Activated CD4-positive, alpha-beta T cell treated with anti-CD3 and anti-CD28 coated beads, Interleukin-2, amount 10 ng/mL, durations not matched to agents 24 days and 14 days (primary cell): ENCODE results near the gene CMTM3. TPM values are rescaled to one million over a fixed set of nuclear protein-coding genes. Genes with fewer than 3 reads are reported as not detected.
"Not testable (repeated sequence)": the region's sequence is repeated elsewhere in the genome, so short reads cannot be mapped to it uniquely, and the experiment has no call there.

Experiments used
- DNase-seq: peaks from one replicate; pipeline ENCODE4 v3.0.0; 2022
- H3K27ac Mint-ChIP-seq: one replicate; pipeline ENCODE4 v1.8.0; 2022; ENCODE audit warnings: mild to moderate bottlenecking, mixed read lengths
- H3K27me3 Mint-ChIP-seq: one replicate; pipeline ENCODE4 v1.8.0; 2022; ENCODE audit warnings: mixed read lengths
- H3K36me3 Mint-ChIP-seq: one replicate; pipeline ENCODE4 v1.8.0; 2022; ENCODE audit warnings: low read depth, mild to moderate bottlenecking, mixed read lengths
- H3K4me1 Mint-ChIP-seq: one replicate; pipeline ENCODE4 v1.8.0; 2021; ENCODE audit warnings: mixed read lengths
- H3K4me3 Mint-ChIP-seq: one replicate; pipeline ENCODE4 v1.8.0; 2022; ENCODE audit warnings: mild to moderate bottlenecking, moderate library complexity, mixed read lengths
- H3K9me3 Mint-ChIP-seq: one replicate; pipeline ENCODE4 v1.8.0; 2021; ENCODE audit warnings: mixed read lengths
- intact Hi-C: fragments of 100-400 bp; cut with micrococcal nuclease; formaldehyde crosslinking; loops from one replicate; pipeline ENCODE4 v1.15.1; 2023
- total RNA-seq: library from RNA; stranded (reverse); gene quantifications from 2 replicates; pipeline ENCODE4 v1.2.3, GENCODE V29; 2022

The CMTM3 gene
- total RNA-seq, 1 donor from 2014 or later: 100 TPM

DNA sequence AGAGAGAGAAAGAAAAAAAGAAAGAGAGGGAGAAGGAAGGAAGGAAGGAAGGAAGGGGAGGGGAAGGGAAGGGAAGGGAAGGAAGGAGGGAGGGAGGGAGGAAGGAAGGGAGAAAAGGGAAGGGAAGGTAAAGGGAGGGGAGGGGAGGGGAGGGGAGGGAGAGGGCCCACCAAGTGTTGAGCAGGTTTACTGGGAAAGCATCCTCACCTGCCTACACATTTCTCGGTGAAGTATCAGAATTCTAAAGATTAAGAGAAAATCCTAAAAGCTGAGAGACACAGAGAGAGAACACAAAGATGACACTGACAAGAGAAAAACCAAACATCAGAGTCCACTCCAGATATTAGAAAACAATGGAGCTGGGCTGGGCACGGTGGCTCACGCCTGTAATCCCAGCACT lies 12.3 kb upstream of the CMTM3 start:
- no peak for DNase-seq

DNA sequence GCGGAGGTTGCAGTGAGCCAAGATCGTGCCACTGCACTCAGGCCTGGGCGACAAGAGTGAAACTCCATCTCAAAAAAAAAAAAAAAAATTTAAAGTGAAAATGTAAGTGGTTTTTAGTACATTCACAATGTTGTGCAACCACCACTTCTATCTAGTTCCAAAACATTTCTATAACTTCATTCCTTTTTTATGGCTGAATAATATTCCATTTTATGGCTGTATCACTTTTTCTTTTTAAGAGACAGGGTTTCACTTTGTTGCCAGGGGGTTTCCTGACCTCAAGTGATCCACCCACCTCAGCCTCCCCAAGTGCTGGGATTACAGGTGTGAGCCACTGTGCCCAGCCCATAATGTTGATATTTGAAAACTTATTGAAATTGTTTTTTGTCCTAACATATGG lies 11.7 kb upstream of the CMTM3 start:
- Mint-ChIP-seq H3K36me3 (no peaks in the 10 kb centered on the region), H3K4me3 (no peak overlapping the region), H3K27ac (no peak overlapping the region), H3K4me1 (peaks cover 35% of the 10 kb centered on the region), H3K27me3 (no peaks in the 10 kb centered on the region), H3K9me3 (no peaks in the 10 kb centered on the region)
- no peak for DNase-seq
- intact Hi-C loops: no loop called here

More for the DNA sequence above, 12.3 kb upstream of the CMTM3 start:
- Mint-ChIP-seq H3K4me1 (peaks cover 37% of the 10 kb centered on the region), H3K27ac (no peak overlapping the region), H3K36me3 (no peaks in the 10 kb centered on the region), H3K27me3 (no peaks in the 10 kb centered on the region), H3K4me3 (no peak overlapping the region), H3K9me3 (no peaks in the 10 kb centered on the region)
- intact Hi-C loops: no loop called here

DNA sequence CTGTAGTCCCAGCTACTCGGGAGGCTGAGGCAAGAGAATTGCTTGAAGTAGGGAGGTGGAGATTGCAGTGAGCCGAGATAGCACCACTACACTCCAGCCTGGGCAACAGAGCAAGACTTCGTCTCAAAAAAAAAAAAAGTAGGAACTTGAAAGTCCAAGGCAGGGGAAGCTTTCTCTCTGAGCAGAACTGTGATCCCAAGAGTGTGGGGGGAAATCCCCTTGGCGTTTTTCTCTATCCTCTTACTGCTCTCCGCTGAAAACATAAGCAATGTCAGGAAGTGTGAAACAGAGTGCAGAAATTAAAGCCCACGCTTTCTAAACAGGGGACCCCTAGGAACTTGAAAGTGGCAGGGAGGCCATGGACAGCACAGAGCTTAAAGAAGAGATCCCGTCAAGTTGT lies 9.8 kb upstream of the CMTM3 start:
- H3K27ac Mint-ChIP-seq: peak overlapping the region; percentile 49
- H3K4me3 Mint-ChIP-seq: no peak overlapping the region
- peaks cover 37% of the 10 kb centered on the region for H3K4me1 Mint-ChIP-seq
- no peaks in the 10 kb centered on the region for H3K36me3 Mint-ChIP-seq
- intact Hi-C loops: no loop called here
- no peaks in the 10 kb centered on the region for H3K9me3 Mint-ChIP-seq
- H3K27me3 Mint-ChIP-seq: no peaks in the 10 kb centered on the region
- DNase-seq: no peak

DNA sequence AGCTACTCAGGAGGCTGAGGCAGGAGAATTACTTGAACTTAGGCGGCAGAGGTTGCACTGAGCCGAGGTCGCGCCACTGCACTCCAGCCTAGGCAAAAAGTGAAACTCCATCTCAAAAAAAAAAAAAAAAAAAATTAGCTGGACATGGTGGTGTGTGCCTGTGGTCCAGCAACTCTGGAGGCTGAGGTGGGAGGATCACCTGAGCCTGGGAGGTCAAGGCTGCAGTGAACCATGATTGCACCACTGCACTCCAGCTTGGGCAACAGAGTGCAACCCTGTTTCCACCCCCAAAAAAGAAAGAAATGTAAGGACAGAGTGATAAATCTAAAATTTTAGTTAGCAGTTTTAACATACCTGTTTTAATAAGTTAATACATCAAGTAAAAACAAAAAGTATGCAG lies 7.9 kb upstream of the CMTM3 start:
- H3K36me3 Mint-ChIP-seq, H3K27me3 Mint-ChIP-seq, H3K9me3 Mint-ChIP-seq, H3K4me3 Mint-ChIP-seq, DNase-seq, intact Hi-C loops: not testable (repeated sequence)
- H3K4me1 Mint-ChIP-seq: peaks cover 34% of the 10 kb centered on the region
- H3K27ac Mint-ChIP-seq: peak overlapping the region; percentile 80

DNA sequence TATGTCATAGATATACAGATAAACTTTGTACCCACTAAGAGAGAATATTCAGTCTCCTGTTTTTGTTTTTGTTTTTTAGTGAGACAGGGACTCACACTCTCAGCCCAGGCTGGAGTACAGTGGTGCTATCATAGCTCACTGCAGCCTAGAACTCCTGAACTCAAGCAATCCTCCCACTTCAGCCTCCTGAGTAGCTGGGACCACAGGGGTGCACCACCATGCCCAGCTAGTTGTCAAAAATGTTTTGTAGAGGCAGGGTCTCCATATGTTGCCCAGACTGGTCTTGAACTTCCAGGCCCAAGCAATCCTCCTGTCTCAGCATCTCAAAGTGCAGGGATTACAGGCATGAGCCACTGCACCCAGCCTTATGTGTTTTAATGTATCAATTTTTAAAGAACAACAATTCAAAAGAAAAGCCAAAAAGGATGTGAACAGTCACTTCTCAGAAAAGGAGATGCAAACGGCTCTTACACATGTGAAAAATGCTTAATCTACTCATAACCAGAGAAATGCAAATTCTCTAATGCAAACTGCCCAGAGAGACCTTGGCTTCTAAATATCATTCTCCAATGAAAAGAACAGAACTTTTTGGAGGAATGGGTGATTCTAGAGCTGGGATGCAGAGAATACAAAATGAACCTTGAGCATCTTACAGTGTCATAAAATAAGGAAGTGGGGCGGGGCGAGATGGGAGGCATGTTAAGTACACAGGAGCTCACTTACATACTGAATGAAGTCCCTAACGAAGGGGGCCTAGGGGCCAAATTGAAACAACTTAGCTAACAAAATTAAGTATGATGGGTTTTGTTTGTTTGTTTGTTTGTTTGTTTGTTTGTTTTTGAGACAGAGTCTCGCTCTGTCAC lies 7.3 kb upstream of the CMTM3 start:
- intact Hi-C loops: loop anchor here (1.0 kb wide), 1 partner anchor 8 kb away; no protein-coding TSS in a partner anchor

DNA sequence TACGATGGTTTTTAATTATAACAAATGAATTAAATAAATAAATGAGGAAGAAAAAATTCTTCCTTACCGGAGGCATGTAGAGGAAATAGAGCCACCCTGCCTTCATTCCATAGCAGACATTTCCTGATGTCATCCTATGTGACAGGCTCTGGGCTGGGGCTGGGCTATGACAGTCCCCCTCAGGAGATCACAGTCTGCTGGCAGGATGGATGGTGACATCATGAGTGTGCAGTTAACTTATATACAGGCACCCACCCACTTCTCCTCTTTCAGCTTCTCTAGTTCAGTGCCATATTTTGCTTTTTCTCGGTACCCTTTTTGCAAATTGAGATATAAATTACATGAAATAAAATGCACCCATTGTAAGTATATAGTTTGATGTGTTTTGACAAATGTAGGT lies 6.4 kb upstream of the CMTM3 start:
- H3K27ac Mint-ChIP-seq: peak overlapping the region; percentile 70
- peaks cover 38% of the 10 kb centered on the region for H3K4me1 Mint-ChIP-seq
- peak; percentile 71 for DNase-seq
- peaks cover 2% of the 10 kb centered on the region for H3K27me3 Mint-ChIP-seq
- intact Hi-C loops: no loop called here
- H3K4me3 Mint-ChIP-seq: no peak overlapping the region
- peaks cover 5% of the 10 kb centered on the region for H3K36me3 Mint-ChIP-seq
- no peaks in the 10 kb centered on the region for H3K9me3 Mint-ChIP-seq

More for the DNA sequence above, 7.3 kb upstream of the CMTM3 start:
- H3K4me1 Mint-ChIP-seq: peaks cover 34% of the 10 kb centered on the region
- H3K27ac Mint-ChIP-seq: peak overlapping the region; percentile 80
- peak; percentile 74 for DNase-seq
- H3K27me3 Mint-ChIP-seq: no peaks in the 10 kb centered on the region
- no peaks in the 10 kb centered on the region for H3K9me3 Mint-ChIP-seq
- H3K4me3 Mint-ChIP-seq: peak overlapping the region; percentile 47
- peaks cover 5% of the 10 kb centered on the region for H3K36me3 Mint-ChIP-seq

DNA sequence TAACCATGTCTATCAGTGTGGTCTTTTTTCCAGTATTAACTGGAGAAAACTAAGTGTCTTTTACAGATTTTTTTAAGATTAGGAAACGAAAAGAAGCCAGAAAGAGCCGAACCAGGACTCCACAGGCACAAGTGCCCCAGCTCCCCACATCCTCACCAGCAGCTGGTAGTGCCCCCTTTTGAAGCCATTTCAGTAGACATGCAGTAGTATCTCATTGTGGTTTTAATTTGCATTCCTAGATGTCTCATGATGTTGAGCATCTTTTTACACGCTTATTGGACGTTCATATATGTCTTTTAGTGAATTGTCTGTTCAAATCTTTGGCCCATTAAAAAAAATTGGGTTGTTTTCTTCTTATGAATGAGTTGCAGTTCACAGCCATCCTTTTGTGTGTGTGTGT lies 4.8 kb upstream of the CMTM3 start:
- Mint-ChIP-seq H3K36me3 (peaks cover 11% of the 10 kb centered on the region), H3K4me1 (peaks cover 46% of the 10 kb centered on the region), H3K27ac (peak overlapping the region; percentile 17), H3K9me3 (no peaks in the 10 kb centered on the region), H3K4me3 (no peak overlapping the region), H3K27me3 (peaks cover 2% of the 10 kb centered on the region)
- DNase-seq: no peak
- intact Hi-C loops: no loop called here

DNA sequence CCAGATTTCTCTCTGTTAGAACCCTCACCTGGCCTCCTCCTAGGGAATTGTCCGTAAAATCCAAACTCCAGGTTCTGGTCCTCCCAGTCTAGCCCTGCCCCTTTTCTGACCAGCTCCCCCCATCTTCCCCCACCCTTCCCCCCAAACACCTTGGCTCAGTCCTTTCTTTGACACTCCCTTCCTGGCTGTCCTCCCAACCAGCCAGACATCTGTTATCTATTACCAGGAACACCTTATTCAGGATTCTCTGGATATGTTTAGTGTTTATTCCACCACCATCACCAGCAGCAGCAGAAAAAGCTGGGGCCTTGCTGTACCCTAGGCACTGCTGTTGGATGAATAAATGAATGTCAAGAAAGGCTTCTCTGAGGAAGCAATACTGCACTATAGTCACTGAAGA lies 4.0 kb upstream of the CMTM3 start:
- Mint-ChIP-seq H3K27me3 (peaks cover 2% of the 10 kb centered on the region), H3K36me3 (peaks cover 11% of the 10 kb centered on the region), H3K27ac (no peak overlapping the region), H3K4me1 (peaks cover 42% of the 10 kb centered on the region), H3K9me3 (no peaks in the 10 kb centered on the region), H3K4me3 (no peak overlapping the region)
- DNase-seq: no peak
- intact Hi-C loops: no loop called here

DNA sequence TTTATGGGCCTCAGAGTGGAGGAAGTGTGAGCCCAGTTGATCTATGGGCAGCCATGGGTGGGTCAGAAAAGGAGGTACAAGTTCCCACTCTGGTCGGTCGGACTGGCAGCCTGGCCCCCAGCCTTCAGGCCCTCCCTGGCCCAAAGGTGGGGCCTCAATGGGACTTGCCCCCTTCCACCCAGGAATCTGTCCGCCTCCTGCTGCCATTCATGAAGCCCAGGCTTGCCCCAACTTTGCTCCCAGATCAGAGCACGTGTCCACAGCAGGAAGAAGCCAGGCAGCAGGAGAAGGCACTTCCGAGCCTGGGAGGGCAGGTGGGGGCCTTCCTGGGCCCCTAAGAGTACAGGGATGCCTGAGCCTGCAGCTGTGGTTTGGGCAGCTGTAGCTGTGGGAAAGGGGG lies 3.0 kb upstream of the CMTM3 start:
- intact Hi-C loops: no loop called here
- peaks cover 48% of the 10 kb centered on the region for H3K4me1 Mint-ChIP-seq

DNA sequence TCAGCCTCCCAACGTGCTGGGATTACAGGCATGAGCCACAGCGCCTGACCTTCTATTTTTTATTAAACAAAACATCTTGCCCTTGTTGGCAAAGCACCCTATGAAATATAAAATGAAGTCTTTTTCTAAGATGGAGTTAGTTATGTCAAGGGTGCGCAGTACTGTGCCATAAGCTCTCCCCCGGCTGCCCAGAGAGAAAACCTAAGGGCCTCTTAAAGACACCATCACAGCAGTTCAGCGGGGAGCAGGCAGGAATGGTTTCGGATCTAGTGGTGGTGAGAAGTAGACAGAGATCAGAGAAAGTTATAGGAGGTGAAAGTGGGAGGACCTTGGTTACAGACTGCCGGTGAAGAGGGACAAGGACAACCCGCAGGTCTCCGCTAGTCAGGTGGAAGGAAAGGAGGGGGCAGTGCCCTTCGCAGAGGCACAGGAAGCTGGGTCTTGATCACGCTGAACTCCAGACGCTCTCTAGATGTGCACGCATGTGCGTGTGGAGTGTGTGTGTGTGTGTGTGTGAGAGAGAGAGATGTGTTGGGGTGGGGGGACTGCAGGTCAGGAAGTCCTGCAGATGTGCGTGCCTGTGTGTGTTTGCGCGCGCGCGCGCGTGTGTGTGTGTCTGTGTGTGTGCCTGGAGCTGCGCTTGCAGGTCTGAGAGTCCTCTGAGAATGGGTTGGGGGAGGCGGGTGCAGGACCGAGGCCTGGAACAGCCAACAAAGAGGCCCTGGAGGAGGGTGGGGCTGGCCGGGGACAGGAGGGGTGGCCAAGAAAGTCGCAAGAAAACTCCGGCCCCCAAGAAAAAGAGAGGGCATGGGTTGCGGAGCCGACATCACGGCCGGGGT lies 748 bp upstream of the CMTM3 start:
- H3K4me1 Mint-ChIP-seq: peaks cover 49% of the 10 kb centered on the region
- peak overlapping the region; percentile 93 for H3K27ac Mint-ChIP-seq
- intact Hi-C loops: loop anchor here (1.0 kb wide), 4 partner anchors 13 to 197 kb away; partner anchors contain the start of gene CKLF
- no peaks in the 10 kb centered on the region for H3K9me3 Mint-ChIP-seq
- H3K4me3 Mint-ChIP-seq: peak overlapping the region; percentile 87
- peaks cover 2% of the 10 kb centered on the region for H3K27me3 Mint-ChIP-seq
- peaks cover 25% of the 10 kb centered on the region for H3K36me3 Mint-ChIP-seq
- DNase-seq: peak; percentile 94

More for the DNA sequence above, 3.0 kb upstream of the CMTM3 start:
- H3K27ac Mint-ChIP-seq: no peak overlapping the region
- no peak for DNase-seq
- peaks cover 2% of the 10 kb centered on the region for H3K27me3 Mint-ChIP-seq
- no peaks in the 10 kb centered on the region for H3K9me3 Mint-ChIP-seq
- H3K36me3 Mint-ChIP-seq: peaks cover 16% of the 10 kb centered on the region
- H3K4me3 Mint-ChIP-seq: no peak overlapping the region

DNA sequence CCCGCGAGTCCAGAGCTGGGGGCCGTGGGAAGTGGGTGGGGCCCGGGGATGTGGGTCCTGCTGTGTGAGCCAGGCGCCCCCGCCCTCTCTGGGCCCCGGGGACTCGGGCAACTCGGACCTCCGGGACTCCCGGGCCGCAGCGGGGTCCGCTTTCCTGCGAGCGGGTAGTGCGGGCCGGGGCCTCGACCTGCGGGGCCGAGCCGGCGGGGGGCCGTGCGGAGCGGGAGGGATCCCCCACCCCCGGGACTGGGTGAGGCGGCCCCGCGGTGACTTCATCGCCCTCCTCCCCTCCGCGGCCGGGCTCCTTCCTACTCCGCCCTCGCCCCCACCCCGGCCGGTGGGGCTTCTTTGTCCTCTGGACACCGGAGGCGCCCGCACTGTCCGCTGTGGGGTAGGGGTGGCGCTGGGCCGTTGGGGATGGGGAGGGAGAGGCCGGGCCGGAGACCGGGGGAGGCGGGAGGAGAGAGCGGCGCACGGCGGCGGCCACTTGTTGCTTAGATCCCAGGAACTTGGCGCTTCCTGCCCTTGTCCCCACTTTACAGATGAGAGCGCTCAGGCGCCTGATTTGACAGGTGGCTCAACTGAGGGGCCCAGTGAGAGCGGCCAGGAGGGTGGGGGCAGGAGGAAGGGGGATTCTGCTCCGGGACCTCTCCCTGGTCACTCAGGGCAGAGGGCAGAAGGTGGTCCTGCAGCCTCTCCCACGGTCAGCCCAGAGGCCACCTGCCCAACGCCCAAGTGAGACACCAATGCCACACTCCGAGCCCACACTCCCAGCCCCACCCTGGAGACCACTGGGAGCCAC lies 874 bp downstream of the CMTM3 start:
- peak overlapping the region; percentile 88 for H3K27ac Mint-ChIP-seq
- peak overlapping the region; percentile 85 for H3K4me3 Mint-ChIP-seq
- DNase-seq: peak; percentile 83
- no peaks in the 10 kb centered on the region for H3K9me3 Mint-ChIP-seq
- peaks cover 41% of the 10 kb centered on the region for H3K4me1 Mint-ChIP-seq
- intact Hi-C loops: loop anchor here (1.0 to 5.0 kb wide), 4 partner anchors 8 to 267 kb away; partner anchors contain the start of gene DYNC1LI2
- peaks cover 32% of the 10 kb centered on the region for H3K36me3 Mint-ChIP-seq
- H3K27me3 Mint-ChIP-seq: peaks cover 2% of the 10 kb centered on the region

DNA sequence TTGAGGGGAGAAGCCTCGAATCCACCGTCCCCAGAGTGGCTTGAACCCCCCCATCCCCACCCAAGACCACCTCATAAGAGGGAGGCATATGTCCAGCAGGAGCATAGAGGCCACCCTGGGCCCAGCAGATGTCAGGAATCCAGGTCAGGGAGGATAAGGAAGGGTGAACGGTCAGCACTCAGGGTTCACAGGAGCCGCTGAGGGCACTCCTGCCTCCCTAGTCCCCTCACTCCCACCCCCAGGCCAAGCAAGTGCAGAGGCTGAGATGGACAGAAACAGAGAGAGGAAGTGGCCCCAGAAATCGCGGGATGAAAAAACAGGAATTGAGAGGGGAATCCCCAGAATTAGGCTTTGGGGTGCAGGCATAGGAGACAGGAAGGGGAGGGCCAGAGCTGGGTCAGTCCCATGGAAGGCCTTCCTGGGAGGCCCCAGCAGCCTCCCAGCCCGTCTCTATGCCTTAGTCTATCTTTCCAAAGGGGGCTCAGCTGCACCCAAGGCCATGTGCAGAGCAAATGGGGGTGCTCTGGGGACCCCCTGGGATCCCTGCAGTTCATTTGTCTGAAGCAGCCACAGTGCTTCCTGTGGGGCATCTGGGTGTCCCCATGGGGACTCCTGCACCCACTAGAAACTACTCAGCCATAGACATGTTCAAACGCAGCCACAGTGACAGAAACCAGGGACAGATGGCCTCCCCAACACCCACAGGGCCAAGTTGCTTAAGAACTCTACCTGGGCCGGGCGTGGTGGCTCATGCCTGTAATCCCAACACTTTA lies 1.7 kb downstream of the CMTM3 start:
- H3K27me3 Mint-ChIP-seq: peaks cover 2% of the 10 kb centered on the region
- peaks cover 34% of the 10 kb centered on the region for H3K36me3 Mint-ChIP-seq
- DNase-seq: peak; percentile 72
- H3K4me3 Mint-ChIP-seq: peak overlapping the region; percentile 85
- intact Hi-C loops: loop anchor here (1.0 to 5.0 kb wide), 4 partner anchors 9 to 266 kb away; partner anchors contain the start of gene DYNC1LI2
- H3K27ac Mint-ChIP-seq: peak overlapping the region; percentile 88
- H3K4me1 Mint-ChIP-seq: peaks cover 38% of the 10 kb centered on the region
- no peaks in the 10 kb centered on the region for H3K9me3 Mint-ChIP-seq
